HG03108 (cell line): ENCODE data around the gene TMEM214.
A peak's percentile ranks its signal among the peaks of the same experiment; 100 is the strongest.

Source experiments
- ATAC-seq: cut with Tn5 transposase; IDR thresholded peaks from one replicate; pipeline ENCODE4 v1.9.1; 2021; ENCODE audit warnings: moderate library complexity; ENCODE audit not compliant: unreplicated experiment

TMEM214 gene

GRCh38 chr2:27039426-27039825 lies 6.7 kb downstream of the TMEM214 start:
- ATAC-seq: no peak

- no peak for ATAC-seq
Observed at GRCh38 chr2:27039871-27040270, 7.1 kb downstream of the TMEM214 start.

- ATAC-seq: no peak
Observed at GRCh38 chr2:27040282-27040681, 7.5 kb downstream of the TMEM214 start.

GRCh38 chr2:27041752-27042151 lies 9.0 kb downstream of the TMEM214 start:
- peak; percentile 12 for ATAC-seq

- ATAC-seq: peak; percentile 76
Observed at GRCh38 chr2:27042159-27042661, 9.4 kb downstream of the TMEM214 start.

GRCh38 chr2:27042985-27043634 lies 10.3 kb downstream of the TMEM214 start:
- no peak for ATAC-seq

- peak; percentile 27 for ATAC-seq
Observed at GRCh38 chr2:27049422-27050280, 16.9 kb downstream of the TMEM214 start.

GRCh38 chr2:27050281-27050995 lies 17.7 kb downstream of the TMEM214 start:
- ATAC-seq: peak; percentile 37

- ATAC-seq: peak; percentile 69
Observed at GRCh38 chr2:27050996-27051901, 18.5 kb downstream of the TMEM214 start, which contains the start of gene AGBL5. Gene AGBL5 (plus strand): TSS chr2:27051668. CDS start chr2:27052959, 1,291 bp downstream.

GRCh38 chr2:27051902-27052645 lies 19.3 kb downstream of the TMEM214 start:
- ATAC-seq: no peak

- no peak for ATAC-seq
Observed at GRCh38 chr2:27053321-27053720, 20.6 kb downstream of the TMEM214 start.

- ATAC-seq: no peak
Observed at GRCh38 chr2:27053776-27054175, 21.0 kb downstream of the TMEM214 start.

GRCh38 chr2:27054721-27055120 lies 22.0 kb downstream of the TMEM214 start:
- no peak for ATAC-seq

GRCh38 chr2:27057184-27057583 lies 24.4 kb downstream of the TMEM214 start:
- ATAC-seq: no peak

GRCh38 chr2:27058210-27058609 lies 25.4 kb downstream of the TMEM214 start:
- no peak for ATAC-seq

- no peak for ATAC-seq
Observed at GRCh38 chr2:27059141-27059820, 26.5 kb downstream of the TMEM214 start.

GRCh38 chr2:27060323-27060722 lies 27.6 kb downstream of the TMEM214 start:
- ATAC-seq: no peak

- no peak for ATAC-seq
Observed at GRCh38 chr2:27065128-27065527, 32.4 kb downstream of the TMEM214 start.

- no peak for ATAC-seq
Observed at GRCh38 chr2:27067385-27067784, 34.6 kb downstream of the TMEM214 start.
